Endothelial cell (in vitro differentiated cells): ENCODE results near the gene LCLAT1. TPM values are rescaled to one million over a fixed set of nuclear protein-coding genes. Genes with fewer than 3 reads are reported as not detected.

Experiments
- DNase-seq: peaks from one replicate; pipeline ENCODE4 v3.0.0; 2021; ENCODE audit warnings: low spot score
- H3K27ac Mint-ChIP-seq: one replicate; pipeline ENCODE4 v1.8.0; 2021; ENCODE audit warnings: mixed read lengths, inconsistent platforms; ENCODE audit not compliant: unreplicated experiment
- H3K27me3 Mint-ChIP-seq: one replicate; pipeline ENCODE4 v1.8.0; 2021; ENCODE audit warnings: mild to moderate bottlenecking, moderate library complexity, mixed read lengths, inconsistent platforms; ENCODE audit not compliant: unreplicated experiment
- H3K36me3 Mint-ChIP-seq: one replicate; pipeline ENCODE4 v1.8.0; 2021; ENCODE audit warnings: mild to moderate bottlenecking, low read depth, mixed read lengths, inconsistent platforms; ENCODE audit not compliant: unreplicated experiment
- H3K4me1 Mint-ChIP-seq: one replicate; pipeline ENCODE4 v1.8.0; 2021; ENCODE audit warnings: mild to moderate bottlenecking, mixed read lengths, inconsistent platforms; ENCODE audit not compliant: unreplicated experiment
- H3K4me3 Mint-ChIP-seq: one replicate; pipeline ENCODE4 v1.8.0; 2021; ENCODE audit warnings: mild to moderate bottlenecking, mixed read lengths, inconsistent platforms; ENCODE audit not compliant: unreplicated experiment
- H3K9me3 Mint-ChIP-seq: one replicate; pipeline ENCODE4 v1.8.0; 2021; ENCODE audit warnings: mixed read lengths, inconsistent platforms; ENCODE audit not compliant: unreplicated experiment
- CTCF ChIP-seq: fragments of 200-600 bp; sonication (generic); IDR thresholded peaks from one replicate; pipeline ENCODE4 v1.5.0; 2021; ENCODE audit warnings: antibody characterized with exemption; ENCODE audit not compliant: unreplicated experiment
- total RNA-seq: library from RNA; stranded (reverse); fragmentation: NEBNext Ultra II Directional; extraction: Animal tissue kit (Norgen Biotek cat#: 25700); gene quantifications from one replicate; pipeline ENCODE4 v1.2.1, GENCODE V29; 2021; ENCODE audit not compliant: unreplicated experiment

LCLAT1 gene
- total RNA-seq, 1 donor from 2014 or later, result 20.9 TPM

- H3K4me1 Mint-ChIP-seq, result no peaks in the 10 kb centered on the region
- TF ChIP-seq CTCF, result no peak
- no peak for DNase-seq
- no peak overlapping the region for H3K27ac Mint-ChIP-seq
- H3K36me3 Mint-ChIP-seq, result no peaks in the 10 kb centered on the region
- no peak overlapping the region for H3K4me3 Mint-ChIP-seq
- no peaks in the 10 kb centered on the region for H3K9me3 Mint-ChIP-seq
- H3K27me3 Mint-ChIP-seq, result no peaks in the 10 kb centered on the region
Observed at GRCh38 chr2:30427606-30428347, 19.3 kb upstream of the LCLAT1 start.

DNA sequence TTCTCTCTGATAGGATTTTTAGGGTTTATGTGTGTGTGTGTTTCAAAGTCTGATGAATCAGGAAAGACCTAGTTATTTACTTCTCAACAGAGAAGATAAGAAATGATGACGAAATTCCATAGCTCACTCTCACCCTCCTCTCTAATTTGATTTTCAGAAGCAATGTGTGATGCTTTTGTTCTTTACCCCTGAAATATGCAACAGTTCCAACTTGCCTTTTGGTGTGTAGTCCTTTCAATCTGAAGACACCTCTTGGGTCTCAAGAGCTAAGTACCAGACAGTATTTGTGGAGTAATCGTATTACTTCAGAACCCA lies 18.7 kb upstream of the LCLAT1 start:
- no peak for DNase-seq
- Mint-ChIP-seq H3K4me1 (no peaks in the 10 kb centered on the region), H3K27ac (no peak overlapping the region), H3K27me3 (no peaks in the 10 kb centered on the region), H3K4me3 (no peak overlapping the region), H3K36me3 (no peaks in the 10 kb centered on the region), H3K9me3 (no peaks in the 10 kb centered on the region)
- no peak for TF ChIP-seq CTCF

DNA sequence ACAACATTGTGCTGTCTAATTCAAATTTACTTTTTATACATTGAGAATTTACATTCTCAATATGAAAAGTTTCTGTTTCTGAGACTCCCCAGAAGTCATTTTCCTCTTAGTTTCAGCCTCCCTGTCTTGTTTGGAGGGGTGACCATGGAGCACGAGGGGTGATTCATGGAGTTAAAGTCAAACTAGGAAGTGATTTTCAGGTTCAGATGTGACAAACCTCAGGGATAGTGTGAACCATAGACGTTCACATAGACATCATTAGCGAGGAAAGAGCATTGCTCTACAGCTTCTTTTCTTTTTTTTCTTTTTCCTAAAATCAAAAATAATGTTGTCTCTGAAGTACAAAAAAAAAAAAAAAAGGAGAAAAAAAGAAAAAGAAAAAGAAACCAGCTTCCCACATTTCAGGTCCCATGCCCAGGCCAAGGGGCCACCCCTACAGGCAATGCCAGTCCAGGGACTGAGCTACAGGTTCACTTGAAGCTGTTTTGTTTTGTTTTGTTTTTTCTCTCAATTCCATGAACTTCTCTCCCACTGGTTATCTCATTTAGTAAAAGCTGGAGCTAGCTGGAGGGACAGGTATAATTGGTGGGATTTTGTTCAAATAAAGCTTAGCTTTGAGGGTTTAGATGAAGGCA lies 18.1 kb upstream of the LCLAT1 start:
- no peak overlapping the region for H3K4me3 Mint-ChIP-seq
- H3K4me1 Mint-ChIP-seq, result peaks cover 6% of the 10 kb centered on the region

DNA sequence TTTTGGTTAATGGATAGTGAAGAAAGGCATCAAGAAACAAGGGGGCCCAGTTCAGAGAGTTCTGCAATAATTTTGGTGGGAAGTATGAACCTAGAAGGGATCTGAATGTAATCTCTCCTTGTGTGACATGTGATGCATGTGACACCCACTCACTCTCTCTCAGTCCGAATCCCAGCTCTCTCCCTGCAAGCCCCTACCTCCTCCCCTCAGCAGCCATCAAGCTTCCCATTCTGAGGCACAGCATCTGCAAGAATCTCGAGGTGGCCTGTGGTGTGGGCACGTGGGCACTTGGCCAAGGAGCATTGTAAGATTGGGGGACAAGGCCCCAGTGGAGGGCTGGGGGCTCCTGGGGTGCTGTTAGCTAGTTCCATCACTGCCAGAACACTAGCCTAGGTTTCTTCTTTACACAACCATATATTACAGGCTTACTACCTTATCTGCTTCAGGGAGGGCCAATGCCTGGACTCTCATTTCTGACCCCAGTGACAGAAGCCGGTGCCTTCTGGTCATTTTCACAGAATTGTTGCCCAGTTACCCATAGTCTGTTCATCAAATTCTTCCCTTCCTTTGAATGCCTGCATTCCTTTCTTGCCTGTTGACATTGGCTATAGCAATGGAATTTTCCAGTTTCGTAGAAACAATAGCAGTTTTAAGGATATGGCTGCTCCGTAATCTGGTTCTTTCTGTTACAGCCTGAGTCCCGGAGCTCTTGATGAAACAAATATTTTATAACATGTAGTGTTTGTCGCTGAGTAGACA lies 13.3 kb upstream of the LCLAT1 start:
- H3K4me3 Mint-ChIP-seq, result no peak overlapping the region
- no peaks in the 10 kb centered on the region for H3K36me3 Mint-ChIP-seq
- no peak for TF ChIP-seq CTCF
- no peak overlapping the region for H3K27ac Mint-ChIP-seq
- DNase-seq, result no peak
- no peaks in the 10 kb centered on the region for H3K27me3 Mint-ChIP-seq
- H3K4me1 Mint-ChIP-seq, result peaks cover 20% of the 10 kb centered on the region
- no peaks in the 10 kb centered on the region for H3K9me3 Mint-ChIP-seq

More for the DNA sequence above, 18.1 kb upstream of the LCLAT1 start:
- no peaks in the 10 kb centered on the region for H3K9me3 Mint-ChIP-seq
- no peak for TF ChIP-seq CTCF
- H3K36me3 Mint-ChIP-seq, result no peaks in the 10 kb centered on the region
- H3K27me3 Mint-ChIP-seq, result no peaks in the 10 kb centered on the region
- no peak overlapping the region for H3K27ac Mint-ChIP-seq
- DNase-seq, result no peak

DNA sequence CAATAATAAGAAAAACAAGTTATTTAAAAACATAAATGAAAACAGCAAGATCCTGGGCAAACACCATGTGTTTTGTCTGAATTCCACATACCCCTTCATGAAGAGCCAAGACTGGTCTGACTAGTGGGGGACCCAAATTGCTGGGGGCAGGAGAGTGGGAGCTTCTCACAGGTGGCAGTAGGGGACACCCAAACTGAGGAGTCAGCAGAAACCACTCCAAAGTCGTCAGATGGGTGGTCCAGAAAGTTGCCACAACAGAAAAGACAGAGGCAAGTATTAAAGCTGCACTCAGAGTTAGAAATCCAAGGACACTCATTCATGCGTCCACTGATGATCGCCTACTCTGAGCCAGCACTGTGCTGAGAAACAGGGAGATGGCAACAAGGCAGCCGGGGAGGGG lies 12.3 kb upstream of the LCLAT1 start:
- Mint-ChIP-seq H3K9me3 (no peaks in the 10 kb centered on the region), H3K4me3 (no peak overlapping the region), H3K36me3 (no peaks in the 10 kb centered on the region), H3K4me1 (peaks cover 26% of the 10 kb centered on the region), H3K27me3 (no peaks in the 10 kb centered on the region), H3K27ac (no peak overlapping the region)
- no peak for TF ChIP-seq CTCF
- no peak for DNase-seq
